Epidermal melanocyte (primary cell): Measurements from ENCODE around the gene DHRS13.
A peak's percentile ranks its signal among the peaks of the same experiment; 100 is the strongest.
"Not testable (repeated sequence)": the region's sequence is repeated elsewhere in the genome, so short reads cannot be mapped to it uniquely, and the experiment has no call there.

Experiments used
- DNase-seq: peaks from one replicate; pipeline ENCODE4 v3.0.0; 2011; ENCODE audit warnings: low spot score; ENCODE audit not compliant: insufficient read length

The DHRS13 gene

DNA sequence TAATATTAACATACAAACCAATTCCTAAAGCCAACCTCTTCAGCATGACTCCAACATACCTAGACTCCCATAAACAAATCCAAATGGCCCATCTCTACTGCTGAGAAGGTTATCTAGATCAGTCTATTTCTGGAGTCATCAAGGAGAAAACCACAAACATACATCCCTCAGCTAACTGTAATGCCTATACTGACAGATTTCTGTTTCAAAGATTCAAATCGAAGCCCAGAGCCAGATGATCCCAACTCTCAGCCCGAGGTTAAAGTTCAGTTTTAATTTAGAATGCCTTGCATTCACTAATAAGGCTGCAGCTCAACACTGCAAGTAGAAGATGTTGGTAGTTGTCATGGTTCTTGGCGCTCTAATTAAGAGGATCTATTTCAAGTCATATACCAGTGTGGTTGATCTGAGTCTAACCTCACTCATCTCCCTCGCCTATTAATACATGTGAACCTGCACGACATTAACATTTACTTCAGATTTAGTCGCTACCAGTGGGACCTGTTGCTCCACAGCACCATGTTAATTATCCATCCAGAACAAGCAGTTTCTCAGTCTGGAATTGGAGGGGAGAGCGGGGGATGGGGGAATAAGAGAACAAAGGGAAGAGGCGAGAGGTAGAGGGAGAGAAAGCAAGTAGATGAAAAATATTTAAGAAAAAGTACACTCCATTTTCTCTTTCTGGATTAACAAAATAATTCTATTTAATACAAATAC is 33.0 kb upstream of the DHRS13 start:
- no peak for DNase-seq

DNA sequence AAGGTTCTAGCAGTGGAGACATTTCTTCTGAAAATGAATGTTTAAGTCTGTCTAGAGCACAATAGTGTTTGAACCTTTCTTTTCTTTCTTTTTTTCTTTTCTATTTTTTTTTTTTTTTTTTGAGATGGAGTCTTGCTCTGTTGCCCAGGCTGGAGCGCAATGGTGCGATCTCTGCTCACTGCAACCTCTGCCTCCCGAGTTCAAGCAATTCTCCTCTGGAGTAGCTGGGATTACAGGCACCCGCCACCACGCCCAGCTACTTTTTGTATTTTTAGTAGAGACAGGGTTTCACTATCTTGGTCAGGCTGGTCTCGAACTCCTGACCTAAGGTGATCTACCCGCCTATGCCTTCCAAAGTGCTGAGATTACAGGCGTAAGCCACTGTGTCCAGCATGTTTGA is 31.6 kb upstream of the DHRS13 start:
- DNase-seq, result not testable (repeated sequence)

DNA sequence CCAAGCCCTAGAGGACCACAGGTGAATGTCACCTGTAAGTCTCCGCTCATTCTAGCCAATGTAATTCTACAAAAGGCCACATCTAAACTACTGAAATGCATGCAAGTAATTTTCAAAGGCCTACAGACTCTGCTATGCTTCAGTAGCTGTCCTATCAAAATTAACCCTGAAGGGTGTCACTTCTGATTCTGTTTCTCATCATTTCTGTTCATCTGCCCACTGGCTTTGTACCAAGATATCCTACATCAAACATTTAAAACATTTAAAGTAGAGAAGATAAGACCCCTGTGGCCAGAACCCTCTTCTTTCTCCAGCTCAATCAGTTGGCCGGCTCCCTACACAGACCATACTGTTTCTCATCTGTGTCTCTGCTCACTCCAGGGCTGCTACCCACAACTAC is 26.9 kb upstream of the DHRS13 start:
- no peak for DNase-seq

DNA sequence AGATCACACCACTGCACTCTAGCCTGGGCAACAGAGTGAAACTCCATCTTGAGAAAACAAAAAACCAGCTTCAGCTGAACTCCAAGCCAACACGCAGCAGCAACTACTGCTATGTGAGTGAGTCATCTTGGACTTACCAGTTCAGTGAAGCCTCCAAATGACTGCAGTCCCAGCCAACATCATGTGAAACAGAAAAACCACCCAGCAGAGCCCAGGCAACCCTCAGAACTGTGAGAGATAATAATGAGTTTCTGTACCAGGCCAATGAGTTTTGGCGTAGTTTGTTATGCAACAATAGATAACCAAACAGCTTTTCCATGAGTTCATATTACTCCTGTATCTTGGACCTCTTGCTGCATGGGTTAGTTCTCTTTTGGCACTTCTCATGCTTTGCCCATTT is 25.2 kb upstream of the DHRS13 start:
- no peak for DNase-seq

DNA sequence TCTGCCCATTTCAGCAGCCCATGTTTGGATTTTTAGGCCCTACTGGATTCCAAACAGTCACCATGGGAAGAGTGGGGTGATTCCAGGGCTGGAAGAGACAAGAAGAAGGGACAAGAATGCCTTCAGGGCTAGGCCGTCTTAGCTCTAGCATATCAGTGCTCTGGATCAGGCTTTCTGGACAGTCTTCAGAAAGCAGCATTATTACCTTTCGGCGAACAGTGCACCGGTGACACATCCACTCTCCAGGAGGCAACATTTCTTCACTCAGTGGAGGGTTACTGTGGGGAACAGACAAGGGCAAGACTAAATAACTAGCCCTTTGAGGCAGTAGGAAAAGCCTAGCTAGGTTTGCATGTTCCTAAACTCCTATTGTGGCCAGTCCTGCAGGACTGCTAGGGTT is 23.9 kb upstream of the DHRS13 start:
- no peak for DNase-seq

DNA sequence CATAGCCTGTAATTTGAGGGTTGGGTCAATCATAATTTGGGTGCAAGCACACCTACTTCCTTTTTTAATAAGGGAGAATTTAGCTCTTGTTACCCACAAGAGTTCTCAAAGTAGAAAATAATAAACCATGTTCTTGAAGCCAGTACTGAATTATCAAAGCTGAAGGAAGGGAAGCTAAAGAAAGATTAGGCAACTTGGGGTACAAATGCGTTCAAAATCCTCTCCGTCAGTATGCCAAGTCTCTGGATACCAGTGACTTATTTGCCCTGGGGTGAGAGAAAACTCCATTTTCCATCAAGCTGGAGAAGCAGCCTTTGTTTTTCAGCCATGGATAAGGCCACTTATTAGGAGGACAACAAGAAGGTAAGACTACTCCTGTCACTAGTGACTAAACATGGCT is 23.5 kb upstream of the DHRS13 start:
- no peak for DNase-seq

DNA sequence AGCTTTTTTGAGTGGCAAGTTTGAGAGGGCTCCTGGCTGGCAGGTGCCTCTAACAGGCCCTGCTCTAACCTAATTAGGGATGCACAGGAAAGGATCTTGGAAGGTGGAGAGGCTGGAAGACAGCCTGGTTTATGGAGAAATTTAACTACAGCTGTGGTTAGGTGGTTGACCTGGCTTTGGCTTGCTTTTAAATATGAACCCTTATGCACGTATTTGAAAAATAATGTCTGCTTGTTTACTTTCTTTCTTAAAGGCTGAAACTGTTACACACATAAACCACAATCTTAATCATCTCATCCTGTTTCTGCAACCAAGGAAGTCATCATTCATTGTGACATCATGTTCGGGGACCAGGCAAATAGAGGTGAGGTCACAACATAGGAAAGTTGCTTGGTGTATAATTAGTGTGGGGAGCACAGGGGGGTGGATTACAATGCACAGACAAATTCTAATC is 23.1 kb upstream of the DHRS13 start:
- no peak for DNase-seq

DNA sequence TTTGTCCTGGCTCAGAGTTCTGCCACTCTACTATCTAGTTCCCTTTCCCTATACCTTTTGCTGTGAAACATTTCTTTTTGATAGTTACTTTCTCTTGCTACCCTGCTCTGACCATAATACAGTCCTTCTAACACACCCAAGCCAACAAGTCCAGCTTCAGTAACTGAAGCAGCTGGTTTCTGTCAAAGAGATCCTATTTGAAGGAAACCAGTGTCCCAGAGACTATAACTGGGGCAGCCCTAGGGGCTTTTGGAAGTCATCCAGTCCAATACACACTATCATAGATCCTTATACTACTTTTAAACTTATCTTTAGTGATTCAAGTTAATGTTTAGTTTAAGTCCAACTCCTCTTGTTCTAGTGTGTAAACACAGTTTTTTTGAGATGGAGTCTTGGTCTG is 17.3 kb upstream of the DHRS13 start:
- peak; percentile 74 for DNase-seq

DNA sequence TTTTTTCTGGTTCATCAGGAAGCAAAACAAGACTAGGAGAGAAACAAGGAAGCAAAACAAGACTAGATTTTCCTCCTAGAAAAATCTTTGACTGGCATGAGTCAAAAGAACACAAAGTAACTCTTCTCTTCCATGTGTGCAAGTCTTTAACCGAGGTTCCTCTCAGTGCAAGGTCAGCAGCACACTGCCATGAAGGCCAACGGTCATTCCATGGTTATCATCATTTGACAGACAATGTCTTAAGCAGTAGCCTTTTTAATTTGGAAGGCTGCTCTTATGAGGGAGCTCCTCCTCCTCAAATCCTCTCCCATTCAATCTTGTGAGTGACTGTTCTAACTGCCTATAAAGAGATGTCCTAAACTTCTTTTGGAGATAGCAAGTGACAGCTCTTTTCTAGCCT is 15.4 kb upstream of the DHRS13 start:
- DNase-seq, result no peak

DNA sequence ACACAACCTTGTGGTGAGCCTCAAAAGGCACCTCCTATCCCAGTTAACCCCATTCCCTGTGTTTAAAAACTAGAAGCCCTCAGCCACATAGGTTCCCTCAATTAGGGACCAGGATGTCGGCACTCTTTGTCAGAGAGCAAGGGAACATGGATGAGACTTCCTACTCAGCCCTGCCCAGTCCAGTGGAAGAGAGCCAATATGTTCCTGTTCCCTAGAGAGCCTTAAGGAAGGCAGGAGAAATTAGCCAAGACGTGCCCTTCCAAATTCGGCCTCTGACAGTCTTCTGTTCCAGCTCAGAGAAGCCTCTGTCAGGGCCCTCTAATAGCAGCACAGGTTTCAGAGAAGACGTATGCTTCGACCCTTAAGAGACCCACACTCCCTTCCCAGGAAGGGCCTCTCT is 14.6 kb upstream of the DHRS13 start:
- DNase-seq, result no peak

DNA sequence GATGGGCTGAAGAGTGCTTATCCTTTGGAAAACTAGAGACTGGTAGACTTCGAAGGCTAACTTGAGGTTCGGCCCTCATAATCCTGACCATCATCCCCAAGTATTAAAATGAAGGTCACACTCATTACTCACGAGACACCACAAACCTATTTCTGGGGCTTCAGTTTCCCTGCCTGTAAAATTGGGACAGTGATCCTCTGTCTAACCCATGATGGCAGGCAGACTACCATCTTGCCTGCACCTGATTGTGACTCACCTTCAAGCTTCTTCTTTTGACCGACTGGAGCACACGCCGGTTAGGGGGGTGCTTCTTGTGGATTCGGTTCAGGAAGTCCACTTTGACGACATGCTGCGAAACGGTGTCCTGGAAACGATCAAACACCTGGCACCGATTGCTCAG is 14.2 kb upstream of the DHRS13 start:
- DNase-seq, result no peak

DNA sequence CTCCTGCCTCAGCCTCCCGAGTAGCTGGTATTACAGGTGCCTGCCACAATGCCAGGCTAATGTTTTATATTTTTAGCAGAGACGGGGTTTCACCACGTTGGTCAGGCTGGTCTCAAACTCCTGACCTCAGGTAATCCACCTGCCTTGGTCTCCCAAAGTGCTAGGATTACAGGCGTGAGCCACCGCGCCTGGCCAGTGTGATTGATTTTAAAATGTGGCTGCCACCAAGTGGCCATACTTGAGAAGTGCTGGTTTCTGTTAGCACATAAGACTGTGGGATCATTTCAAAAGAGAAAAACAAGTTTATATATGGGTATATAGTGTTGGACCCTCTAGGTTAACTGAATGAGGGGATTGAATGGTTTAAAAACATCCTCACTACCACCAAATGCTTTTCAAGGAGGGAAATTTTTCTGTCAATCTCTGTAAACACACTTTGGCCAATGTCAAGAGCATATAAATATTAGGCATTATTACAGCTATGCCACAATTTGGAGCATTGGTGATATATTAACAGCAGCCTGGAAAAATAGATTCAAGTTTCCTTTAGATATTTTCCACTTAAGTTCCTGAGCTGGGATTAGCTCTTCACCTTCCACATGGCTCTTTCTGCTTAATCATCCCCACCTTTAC is 13.5 kb upstream of the DHRS13 start:
- no peak for DNase-seq

DNA sequence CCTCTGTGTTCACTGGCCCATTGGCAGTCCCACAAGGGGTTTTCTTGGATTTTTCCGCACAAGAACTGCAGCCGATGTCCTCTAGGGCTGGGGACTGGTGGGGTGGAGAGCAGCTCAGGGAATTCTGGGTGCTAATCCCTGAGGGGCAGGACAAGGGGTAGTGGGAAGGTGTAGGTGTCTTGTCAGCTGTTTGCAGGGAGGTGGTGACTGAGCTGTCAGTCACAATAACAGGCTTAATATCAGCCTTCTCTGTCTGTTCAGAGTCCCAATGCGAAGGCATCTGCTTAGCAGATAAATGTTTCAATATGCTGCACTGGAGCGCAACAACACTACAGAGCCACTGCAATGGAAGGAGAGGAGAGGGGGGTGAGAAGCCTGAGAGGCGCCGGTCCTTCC is 10.1 kb upstream of the DHRS13 start:
- DNase-seq, result no peak

DNA sequence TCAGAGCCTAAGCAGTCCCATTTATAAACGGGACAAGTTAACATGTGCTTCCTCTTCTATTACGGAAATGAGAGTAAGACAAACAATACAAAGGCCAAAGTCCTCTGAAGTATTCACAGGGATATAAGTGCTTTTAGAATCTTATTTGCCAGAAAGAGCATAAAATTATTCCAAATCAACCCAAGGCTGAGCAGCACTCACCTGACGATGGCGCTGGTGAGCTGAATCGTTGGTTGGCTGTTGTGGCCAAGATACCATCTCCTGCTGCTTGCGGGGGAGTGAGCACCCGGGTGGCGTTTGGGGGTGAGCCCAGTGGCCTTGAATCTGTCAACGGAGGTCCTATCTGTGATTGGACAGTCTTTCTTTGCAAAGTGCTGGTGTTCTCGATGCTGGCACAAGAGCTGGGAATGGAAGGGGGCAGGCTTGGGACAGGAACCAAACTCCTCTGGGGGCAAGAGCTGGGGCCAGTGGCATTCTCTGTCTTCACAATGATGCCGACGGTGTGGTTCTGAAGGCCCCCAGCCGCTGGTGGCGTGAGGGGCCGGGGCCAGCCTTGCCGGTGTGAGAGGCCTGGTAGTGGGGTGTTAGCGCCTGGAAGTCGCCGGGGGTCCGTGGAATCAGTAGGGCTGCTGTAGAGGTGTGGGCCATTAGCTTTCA is 9.5 kb upstream of the DHRS13 start:
- no peak for DNase-seq

DNA sequence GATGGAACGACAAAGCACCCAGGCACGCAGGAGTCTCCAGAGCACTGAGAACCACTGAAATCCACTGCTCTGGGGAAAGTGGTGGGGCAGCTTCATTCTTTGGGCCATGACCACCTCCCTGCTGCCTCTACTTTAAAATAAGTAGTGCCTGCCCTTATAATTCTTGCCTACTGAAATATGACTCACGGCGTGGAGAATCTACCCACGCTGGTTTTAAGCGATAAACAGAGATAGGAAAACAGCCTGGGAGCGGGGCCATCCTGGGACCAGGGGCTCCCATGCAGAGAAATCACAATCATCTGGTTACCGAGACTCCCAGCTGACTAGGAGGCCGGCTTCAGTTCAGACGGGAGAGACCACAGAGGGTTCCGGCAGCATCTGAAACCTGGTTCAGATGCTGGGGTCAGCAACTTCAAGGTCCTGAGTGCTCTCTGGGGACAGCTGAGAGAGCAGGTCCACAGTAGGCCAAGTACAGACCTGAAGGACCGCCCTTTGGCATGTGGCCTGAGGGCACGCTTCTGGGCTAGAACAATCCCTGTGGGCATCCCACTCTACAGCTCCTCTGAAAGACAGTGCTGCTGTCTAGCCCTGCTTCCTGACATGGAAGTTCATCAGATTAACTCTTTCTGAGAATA is 8.6 kb upstream of the DHRS13 start:
- DNase-seq, result no peak

DNA sequence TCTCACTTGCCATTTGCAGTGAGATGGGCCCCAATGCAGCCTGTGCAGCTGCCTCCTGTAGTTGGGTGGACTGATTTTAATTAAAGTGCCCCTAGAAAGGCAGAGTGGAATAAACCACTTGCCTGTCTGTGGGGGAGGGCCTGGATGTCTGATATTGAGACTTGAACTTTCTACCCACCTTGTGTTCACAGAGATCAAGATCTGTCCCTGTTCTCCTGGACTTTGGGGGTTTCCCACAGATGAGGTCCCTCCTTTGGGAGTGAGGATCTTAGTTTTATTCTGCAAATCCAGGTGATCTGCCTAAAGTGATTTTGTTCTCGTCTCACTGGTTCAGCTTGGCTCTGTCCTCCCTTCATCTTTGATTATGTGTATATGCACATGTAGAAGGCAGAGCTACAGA is 7.7 kb upstream of the DHRS13 start:
- DNase-seq, result no peak

DNA sequence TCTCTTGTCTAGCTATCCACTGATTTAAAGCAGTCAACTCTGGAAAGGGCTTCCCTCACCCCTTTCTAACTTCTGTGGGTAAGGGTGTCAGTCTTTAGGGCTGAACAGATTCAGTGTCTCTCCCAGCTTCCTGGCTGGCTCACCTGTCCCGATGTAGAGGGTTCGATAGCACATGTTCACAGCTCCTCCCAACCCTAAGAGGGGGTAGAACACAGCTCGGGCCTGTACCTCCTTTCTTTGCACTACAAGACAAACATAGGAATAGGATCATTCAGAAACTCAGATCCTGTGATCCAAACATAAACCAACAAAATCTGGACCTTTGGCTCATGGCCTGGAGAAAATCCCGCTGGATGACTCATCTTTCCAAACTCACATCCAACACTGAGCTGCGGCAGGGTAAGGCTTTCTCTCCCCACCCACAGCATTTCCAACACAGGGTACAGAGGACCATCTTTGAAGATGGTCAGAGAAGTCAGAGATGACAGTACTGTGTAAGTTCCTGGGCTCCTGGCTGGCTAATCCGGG is 5.8 kb upstream of the DHRS13 start:
- no peak for DNase-seq

DNA sequence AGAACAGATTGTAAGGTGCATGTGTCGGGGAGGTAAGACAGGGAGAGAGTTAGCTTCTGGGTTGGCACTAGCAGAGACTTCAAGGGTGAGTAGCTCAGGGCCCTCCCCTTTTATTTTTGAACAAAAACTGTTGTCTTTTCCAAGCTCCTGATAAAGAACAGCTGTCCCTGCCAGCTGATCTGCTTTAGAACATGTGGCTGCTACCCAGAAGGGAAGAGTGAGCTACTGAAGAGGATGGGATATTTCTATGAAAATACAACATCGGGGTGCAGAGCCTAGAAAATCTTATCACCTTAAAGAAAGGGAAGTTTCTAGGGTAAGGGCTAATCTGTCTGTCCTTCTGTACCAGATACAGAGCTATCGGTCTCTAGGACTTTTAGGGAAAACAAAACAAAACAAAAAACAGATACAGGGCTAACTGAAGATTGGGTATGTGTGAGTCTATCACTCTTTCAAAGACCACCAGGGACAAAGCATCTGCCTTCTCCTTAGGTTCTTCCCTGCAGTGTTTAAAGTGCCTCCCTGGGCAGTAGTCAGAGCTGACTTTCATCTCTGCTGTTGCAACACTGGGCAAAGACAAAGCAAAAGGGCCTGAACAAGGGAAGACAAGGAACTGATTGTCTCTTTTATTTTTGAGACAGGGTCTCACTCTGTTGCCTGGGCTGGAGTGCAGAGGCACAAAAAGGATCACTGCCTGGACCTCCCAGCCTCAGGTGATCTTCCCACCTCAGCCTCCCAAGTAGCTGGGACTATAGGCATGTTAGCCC is 5.0 kb upstream of the DHRS13 start:
- peak; percentile 48 for DNase-seq

DNA sequence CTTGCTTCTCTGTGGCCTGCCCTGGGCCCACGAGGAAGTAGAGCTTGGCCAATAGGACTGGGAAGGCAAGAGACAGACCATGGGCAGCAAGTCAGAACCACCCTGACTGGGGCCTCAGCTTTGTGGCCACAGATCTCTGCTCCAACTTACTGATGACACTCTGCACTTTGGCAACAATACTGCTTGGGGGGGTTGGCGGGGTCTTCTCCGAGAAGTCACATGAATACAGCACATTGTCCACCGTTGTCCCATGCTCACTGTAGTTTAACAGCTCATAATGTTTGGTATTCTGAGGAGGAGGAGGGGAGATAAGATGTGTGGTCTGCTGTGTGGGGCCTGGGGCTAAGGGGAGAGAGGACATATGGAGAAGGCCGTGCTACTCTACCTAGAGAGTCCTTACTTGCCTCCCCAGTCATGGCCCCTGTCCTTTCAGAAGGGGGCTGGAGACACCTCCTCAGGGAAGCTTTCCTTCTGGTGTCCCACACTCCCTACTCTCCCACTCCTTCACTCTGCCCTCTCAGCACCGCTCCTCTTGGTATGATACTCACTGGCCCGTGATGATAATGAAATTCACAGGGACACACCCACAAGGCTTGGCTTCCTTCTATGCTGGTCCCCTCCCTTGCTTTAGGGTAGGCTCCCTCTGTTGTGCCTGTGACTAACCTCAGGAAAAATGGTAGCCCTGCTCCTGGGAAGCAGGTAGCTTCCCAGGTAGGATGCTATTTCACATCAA is 4.0 kb upstream of the DHRS13 start:
- no peak for DNase-seq

DNA sequence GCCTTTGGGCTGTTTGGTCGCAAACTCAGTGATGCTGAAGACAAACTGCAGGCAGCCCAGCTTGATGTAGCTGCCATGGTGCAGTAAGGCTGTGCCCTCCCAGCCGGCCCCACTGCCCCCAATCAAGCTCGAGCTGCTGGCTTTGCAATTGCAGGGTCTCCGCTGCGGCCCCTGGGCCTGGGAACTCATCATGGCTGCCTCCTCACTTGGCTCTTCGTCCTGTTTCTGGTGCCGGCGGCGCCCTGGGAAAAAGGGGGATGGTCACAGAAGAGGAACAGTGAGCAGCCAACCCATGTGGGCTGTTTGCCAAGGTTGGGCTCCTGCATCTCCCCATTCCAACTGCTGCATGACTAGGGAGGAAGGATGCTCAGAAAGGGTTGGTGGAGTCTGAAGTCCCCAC is 3.4 kb upstream of the DHRS13 start:
- no peak for DNase-seq

DNA sequence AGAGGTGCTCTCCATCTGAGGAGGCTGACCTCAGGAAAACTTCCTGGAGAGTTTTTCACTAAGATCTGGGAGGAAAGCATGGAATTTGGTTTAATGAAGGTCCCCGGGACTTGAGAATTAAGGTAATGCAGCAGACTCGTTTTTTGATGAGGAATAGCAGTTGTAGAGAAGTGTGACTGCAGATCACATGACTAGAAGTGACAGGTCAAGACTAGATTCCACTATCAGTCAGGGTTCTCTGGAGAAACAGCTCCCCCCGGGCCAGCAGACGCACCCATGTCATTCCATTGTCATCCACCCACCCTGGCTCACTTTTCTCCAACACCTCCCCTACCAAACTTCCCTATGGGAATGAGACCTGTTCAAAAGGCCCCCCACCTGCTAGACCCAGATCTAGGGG is 1.9 kb upstream of the DHRS13 start:
- no peak for DNase-seq
